Suprapubic skin (tissue), 4 donors: ENCODE results near the gene MYO1C. TPM values are rescaled to one million over a fixed set of nuclear protein-coding genes. Genes with fewer than 3 reads are reported as not detected.
"Not testable (repeated sequence)": the region's sequence is repeated elsewhere in the genome, so short reads cannot be mapped to it uniquely, and the experiment has no call there.

ENCODE experiments used
- DNase-seq, 2 donors: peaks; one replicate each; pipeline ENCODE4 v3.0.0-alpha.2; 2019; ENCODE audit warnings: low spot score in 2 of 2
- H3K27ac ChIP-seq: fragments of 200-600 bp; sonication (generic); one replicate; pipeline ENCODE4 v1.5.1; 2019
- H3K27me3 ChIP-seq: fragments of 200-600 bp; sonication (generic); one replicate; pipeline ENCODE4 v1.5.1; 2019
- H3K36me3 ChIP-seq: fragments of 200-600 bp; sonication (generic); one replicate; pipeline ENCODE4 v1.5.1; 2019
- H3K4me1 ChIP-seq: fragments of 200-600 bp; sonication (generic); one replicate; pipeline ENCODE4 v1.5.1; 2019
- H3K4me3 ChIP-seq: fragments of 200-600 bp; sonication (generic); one replicate; pipeline ENCODE4 v1.5.1; 2019; ENCODE audit warnings: mild to moderate bottlenecking
- H3K9me3 ChIP-seq: fragments of 200-600 bp; sonication (generic); one replicate; pipeline ENCODE4 v1.5.1; 2019
- CTCF ChIP-seq, 2 donors: fragments of 200-600 bp in 1 of 2; fragments of 450-650 bp in 1 of 2; sonication (generic) in 1 of 2; IDR thresholded peaks; one replicate each; pipeline ENCODE4 v1.5.1; 2016 to 2019; ENCODE audit warnings: antibody characterized with exemption in 2 of 2, mild to moderate bottlenecking in 1 of 2, moderate library complexity in 1 of 2
- EP300 ChIP-seq: sonication (generic); formaldehyde crosslinking; IDR thresholded peaks from one replicate; pipeline ENCODE4 v1.6.1; 2017; ENCODE audit warnings: antibody characterized with exemption
- POLR2A ChIP-seq, 2 donors: fragments of 450-650 bp; IDR thresholded peaks; one replicate each; pipeline ENCODE4 v1.6.1; 2017; ENCODE audit warnings: antibody characterized with exemption in 2 of 2, mild to moderate bottlenecking in 2 of 2, moderate library complexity in 2 of 2
- POLR2AphosphoS5 ChIP-seq, 3 donors: sonication (generic); formaldehyde crosslinking; IDR thresholded peaks; one replicate each; pipeline ENCODE4 v1.6.1; 2017; ENCODE audit warnings: antibody characterized with exemption in 3 of 3
- WGBS: methylation state at CpG from one replicate; pipeline ENCODE4 v1.1.5; 2018; 5-methylcytosine and 5-hydroxymethylcytosine counted together
- total RNA-seq, 4 donors: library from RNA; depleted of rRNA; stranded (reverse); fragments of >200 nt; gene quantifications; one replicate each; pipeline ENCODE4 v1.1.0, GENCODE V29; 2016

The MYO1C gene
- total RNA-seq, 4 donors from 2014 or later, result 74.9 to 116 (median 103) TPM

DNA sequence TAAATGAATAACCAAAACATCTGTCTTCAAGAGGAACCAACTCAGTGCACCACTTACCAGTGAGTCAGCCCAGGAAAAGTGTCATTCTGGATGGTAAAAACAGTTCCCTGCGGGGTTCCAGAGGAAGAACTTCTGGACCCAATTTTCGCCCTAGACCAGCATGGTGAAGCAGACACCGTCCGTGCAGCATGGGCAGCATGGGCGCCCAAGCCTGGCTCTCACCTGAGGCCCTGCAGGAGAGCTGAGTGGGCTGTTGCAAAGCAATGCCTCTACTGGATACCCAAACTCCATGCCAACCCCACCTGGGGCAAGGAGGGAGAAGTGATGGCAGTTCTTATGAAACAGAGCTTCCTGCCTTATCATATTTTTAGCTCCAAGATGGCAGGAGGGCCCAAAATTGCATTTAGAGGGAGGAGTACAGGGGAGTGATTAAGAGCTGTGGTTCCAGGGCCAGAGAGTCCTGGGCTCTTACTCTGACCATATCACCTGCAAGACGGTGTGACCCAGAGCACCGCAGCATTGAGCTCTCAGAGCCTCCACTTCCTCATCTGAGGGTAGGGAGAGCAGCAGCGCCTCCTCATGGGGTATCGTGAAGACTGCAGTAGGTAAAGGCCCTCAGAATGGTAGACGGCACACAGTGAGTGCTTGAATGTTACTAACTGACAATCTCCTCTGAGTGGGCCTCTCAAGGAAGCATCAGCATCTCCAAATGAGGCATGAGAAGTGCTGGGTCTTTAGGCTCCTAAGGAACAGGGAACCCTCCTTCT lies 40.5 kb upstream of the MYO1C start:
- H3K4me1 ChIP-seq, result no peaks in the 10 kb centered on the region
- no peak overlapping the region for H3K27ac ChIP-seq
- no peaks in the 10 kb centered on the region for H3K9me3 ChIP-seq
- H3K27me3 ChIP-seq, result no peaks in the 10 kb centered on the region
- no peak overlapping the region for H3K4me3 ChIP-seq
- H3K36me3 ChIP-seq, result peaks cover 91% of the 10 kb centered on the region
- 71% methylated on average over 6 of the region's 10 CpGs for WGBS
- TF ChIP-seq POLR2AphosphoS5 (IDR thresholded peaks at IDR 0.05), result no peak
- DNase-seq, result no peak

- WGBS, result 44% methylated on average over 2 of the region's 2 CpGs
- H3K4me3 ChIP-seq, result no peak overlapping the region
- no peak for DNase-seq
- no peaks in the 10 kb centered on the region for H3K4me1 ChIP-seq
- no peak overlapping the region for H3K27ac ChIP-seq
- TF ChIP-seq EP300 (no peak), CTCF (IDR thresholded peaks at IDR 0.05) (no peak), POLR2A (IDR thresholded peaks at IDR 0.05) (no peak)
- H3K36me3 ChIP-seq, result peaks cover 92% of the 10 kb centered on the region
- no peaks in the 10 kb centered on the region for H3K9me3 ChIP-seq
- no peaks in the 10 kb centered on the region for H3K27me3 ChIP-seq
These were observed 37.4 kb upstream of the MYO1C start for GRCh38 chr17:1529863-1530262.

- H3K4me3 ChIP-seq, H3K9me3 ChIP-seq, H3K27me3 ChIP-seq, DNase-seq, H3K27ac ChIP-seq, H3K4me1 ChIP-seq: not testable (repeated sequence)
- peaks cover 84% of the 10 kb centered on the region for H3K36me3 ChIP-seq
- WGBS, result 88% methylated on average over 4 of the region's 4 CpGs
These were observed 34.4 kb upstream of the MYO1C start for GRCh38 chr17:1526876-1527275.

DNA sequence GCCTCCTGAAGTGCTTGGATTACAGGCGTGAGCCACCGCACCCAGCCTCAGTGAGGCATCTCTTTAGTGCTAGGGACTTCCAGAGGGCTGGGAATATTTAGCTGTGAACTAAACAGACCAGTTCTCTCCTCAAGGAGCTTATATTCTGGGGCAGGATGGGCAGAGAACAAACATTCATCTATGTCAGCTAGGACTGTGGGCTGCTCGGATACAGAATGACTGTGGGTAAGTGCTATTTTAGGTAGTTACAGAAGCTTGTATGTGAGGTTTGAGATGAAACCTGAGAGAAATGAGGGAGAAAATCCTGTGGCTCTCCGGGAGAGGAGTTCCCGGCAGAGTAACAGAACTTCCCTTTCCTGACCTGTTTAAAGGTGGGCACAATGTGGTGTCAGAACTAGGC lies 30.1 kb upstream of the MYO1C start:
- no peak for TF ChIP-seq POLR2AphosphoS5 (IDR thresholded peaks at IDR 0.05)
- no peak for TF ChIP-seq EP300
- Histone ChIP-seq H3K4me3 (no peak overlapping the region), H3K27me3 (no peaks in the 10 kb centered on the region), H3K9me3 (no peaks in the 10 kb centered on the region), H3K36me3 (peaks cover 61% of the 10 kb centered on the region), H3K4me1 (peaks cover 2% of the 10 kb centered on the region), H3K27ac (no peak overlapping the region)
- WGBS, result 95% methylated on average over 5 of the region's 5 CpGs
- DNase-seq, result no peak

- no peak for DNase-seq
- Histone ChIP-seq H3K27ac (no peak overlapping the region), H3K4me1 (peaks cover 7% of the 10 kb centered on the region), H3K36me3 (peaks cover 49% of the 10 kb centered on the region), H3K4me3 (no peak overlapping the region), H3K27me3 (no peaks in the 10 kb centered on the region), H3K9me3 (no peaks in the 10 kb centered on the region)
- TF ChIP-seq POLR2AphosphoS5 (IDR thresholded peaks at IDR 0.05) (no peak), CTCF (IDR thresholded peaks at IDR 0.05) (no peak), EP300 (no peak), POLR2A (IDR thresholded peaks at IDR 0.05) (no peak)
- 88% methylated on average over 10 of the region's 10 CpGs for WGBS
These were observed 28.7 kb upstream of the MYO1C start for GRCh38 chr17:1521086-1521640.

DNA sequence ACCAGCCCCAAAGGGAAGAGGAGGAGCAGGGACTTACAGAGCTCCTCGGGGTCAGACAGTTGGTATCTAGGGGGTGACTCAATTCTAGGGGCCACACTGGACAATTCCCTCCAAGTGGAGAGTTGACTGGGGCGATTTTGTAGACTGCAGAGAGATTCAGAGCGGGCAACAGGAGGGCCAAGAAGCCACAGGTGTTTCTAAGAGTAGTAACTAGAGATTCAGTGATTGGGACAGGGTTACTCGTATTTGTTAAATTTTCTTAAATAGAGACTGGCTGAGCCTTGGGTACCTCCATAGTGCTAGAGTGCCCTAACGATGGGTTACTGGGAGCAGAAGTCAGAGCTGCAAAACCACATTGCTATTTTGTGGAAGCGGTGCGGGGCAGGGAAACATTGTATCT lies 27.2 kb upstream of the MYO1C start:
- 85% methylated on average over 7 of the region's 7 CpGs for WGBS
- H3K36me3 ChIP-seq, result peaks cover 38% of the 10 kb centered on the region

More for the DNA sequence above, 27.2 kb upstream of the MYO1C start:
- Histone ChIP-seq H3K27ac (no peak overlapping the region), H3K4me1 (peaks cover 20% of the 10 kb centered on the region), H3K27me3 (no peaks in the 10 kb centered on the region), H3K4me3 (no peak overlapping the region), H3K9me3 (no peaks in the 10 kb centered on the region)
- DNase-seq, result no peak
- TF ChIP-seq CTCF (IDR thresholded peaks at IDR 0.05), result no peak
- TF ChIP-seq POLR2A (IDR thresholded peaks at IDR 0.05), result no peak
